OCI-LY1 (cell line): ENCODE results near the gene SCN8A.

Experiments
- EZH2 ChIP-seq: fragments of 200-600 bp; sonication (generic), shearing (Covaris generic); IDR thresholded peaks from 2 replicates; pipeline ENCODE4 v1.8.0; 2017; ENCODE audit warnings: borderline replicate concordance, mixed run types, mild to moderate bottlenecking, antibody characterized with exemption, low read length, moderate library complexity, mixed read lengths
- TF ChIP-seq, protein P1 (sequence below): fragments of 200-600 bp; sonication (generic), shearing (Covaris generic); IDR thresholded peaks from 2 replicates; pipeline ENCODE4 v1.5.1; 2017; ENCODE audit warnings: mild to moderate bottlenecking, antibody characterized with exemption, low read length, moderate library complexity, mixed read lengths

GRCh38 chr12:51653431-51653830, 62.4 kb downstream of the SCN8A start:
- TF ChIP-seq, protein P1, sequence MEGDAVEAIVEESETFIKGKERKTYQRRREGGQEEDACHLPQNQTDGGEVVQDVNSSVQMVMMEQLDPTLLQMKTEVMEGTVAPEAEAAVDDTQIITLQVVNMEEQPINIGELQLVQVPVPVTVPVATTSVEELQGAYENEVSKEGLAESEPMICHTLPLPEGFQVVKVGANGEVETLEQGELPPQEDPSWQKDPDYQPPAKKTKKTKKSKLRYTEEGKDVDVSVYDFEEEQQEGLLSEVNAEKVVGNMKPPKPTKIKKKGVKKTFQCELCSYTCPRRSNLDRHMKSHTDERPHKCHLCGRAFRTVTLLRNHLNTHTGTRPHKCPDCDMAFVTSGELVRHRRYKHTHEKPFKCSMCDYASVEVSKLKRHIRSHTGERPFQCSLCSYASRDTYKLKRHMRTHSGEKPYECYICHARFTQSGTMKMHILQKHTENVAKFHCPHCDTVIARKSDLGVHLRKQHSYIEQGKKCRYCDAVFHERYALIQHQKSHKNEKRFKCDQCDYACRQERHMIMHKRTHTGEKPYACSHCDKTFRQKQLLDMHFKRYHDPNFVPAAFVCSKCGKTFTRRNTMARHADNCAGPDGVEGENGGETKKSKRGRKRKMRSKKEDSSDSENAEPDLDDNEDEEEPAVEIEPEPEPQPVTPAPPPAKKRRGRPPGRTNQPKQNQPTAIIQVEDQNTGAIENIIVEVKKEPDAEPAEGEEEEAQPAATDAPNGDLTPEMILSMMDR = no peak
- no peak for TF ChIP-seq EZH2
